ENCODE data around the gene SUMO1.

- TF ChIP-seq CTCF (IDR thresholded peaks at IDR 0.05; ENCODE audit: insufficient read depth, low read depth, low read length) (no peak), EZH2 (IDR thresholded peaks at IDR 0.05; ENCODE audit: insufficient read depth, low read length) (no peak)
These were observed 31.2 kb upstream of the SUMO1 start for GRCh38 chr2:202269585-202269984.

Measured in astrocyte (in vitro differentiated cells and primary cell).